Ovary (tissue), 9 donors: Measurements from ENCODE around the gene GRK4. TPM values are rescaled to one million over a fixed set of nuclear protein-coding genes. Genes with fewer than 3 reads are reported as not detected.

Experiments
- DNase-seq, 5 donors: peaks; one replicate each; pipeline ENCODE4 v3.0.0-alpha.2; 2019 to 2020
- H3K27ac ChIP-seq, 2 donors: fragments of 200-600 bp; one replicate each; pipeline versions ENCODE4 v1.5.1 to v1.8.0; 2019 to 2022
- H3K27me3 ChIP-seq: fragments of 200-600 bp; one replicate; pipeline ENCODE4 v1.8.0; 2022
- H3K36me3 ChIP-seq: fragments of 200-600 bp; sonication (generic); one replicate; pipeline ENCODE4 v1.5.1; 2019
- H3K4me1 ChIP-seq: one replicate; pipeline ENCODE4 v1.8.1; 2013; ENCODE audit warnings: mild to moderate bottlenecking, moderate library complexity; ENCODE audit not compliant: insufficient read depth
- H3K4me3 ChIP-seq: fragments of 200-600 bp; sonication (generic); one replicate; pipeline ENCODE4 v1.5.1; 2017
- H3K9me3 ChIP-seq, 2 donors: fragments of 200-600 bp in 1 of 2; sonication (generic) in 1 of 2; one replicate each; pipeline versions ENCODE4 v1.5.1 to v1.8.1; 2013 to 2019; ENCODE audit warnings: mild to moderate bottlenecking in 1 of 2, moderate library complexity in 1 of 2
- CTCF ChIP-seq, 3 donors: fragments of 450-650 bp in 2 of 3; fragments of 200-600 bp in 1 of 3; IDR thresholded peaks; one replicate each; pipeline versions ENCODE4 v1.5.1 to v1.8.0; 2016 to 2022; ENCODE audit warnings: antibody characterized with exemption in 3 of 3, mild to moderate bottlenecking in 1 of 3
- EP300 ChIP-seq: sonication (generic); formaldehyde crosslinking; IDR thresholded peaks from one replicate; pipeline ENCODE4 v1.6.1; 2017; ENCODE audit warnings: antibody characterized with exemption
- POLR2A ChIP-seq: fragments of 450-650 bp; IDR thresholded peaks from one replicate; pipeline ENCODE4 v1.6.1; 2017; ENCODE audit warnings: antibody characterized with exemption, mild to moderate bottlenecking, moderate library complexity
- WGBS, 3 donors: extraction: QIAGEN DNeasy Blood & Tissue Kit in 1 of 3; methylation state at CpG; one replicate each; pipeline versions ENCODE4 v1.1.5 to v1.1.7; 2013 to 2017; 5-methylcytosine and 5-hydroxymethylcytosine counted together
- intact Hi-C, 4 donors: fragments of 100-400 bp; cut with DNase I; formaldehyde crosslinking; loops; one replicate each; pipeline versions ENCODE4 v1.11.0 to v1.15.1; 2022 to 2023
- polyA plus RNA-seq, 2 donors: library from polyadenylated mRNA; stranded (reverse); fragments of 200-250 nt in 1 of 2; fragments of 350-450 nt in 1 of 2; fragmentation: Illumina TruSeq in 1 of 2; extraction: RNeasy Lipid Tissue Mini Kit (QIAGEN cat#74804) in 1 of 2; gene quantifications; one replicate each; pipeline ENCODE4 v1.2.3, GENCODE V29; 2013 to 2014
- total RNA-seq, 7 donors: library from RNA; depleted of rRNA in 2 of 7; stranded (reverse); fragments of >200 nt in 2 of 7; fragmentation: NEBNext Ultra II Directional in 3 of 7; extraction: Animal tissue kit (Norgen Biotek cat#: 25700) in 3 of 7; gene quantifications; one replicate each; pipeline versions ENCODE4 v1.1.0 to v1.2.4, GENCODE V29; 2016 to 2023
- donor health status: DM: no; HTN: no; CAD: no; lungs with moderate emphysema.
- donor health status: DM: no; HTN: no; CAD: no.
- donor health status: Bipolar disorder and iron deficiency.
- donor health status: DM: yes; HTN: yes; CAD: no.
- donor health status: DM: no; HTN: no; CAD: no.
- donor health status: DM: yes; HTN: yes; CAD: no.

Gene GRK4
- total and polyA plus RNA-seq, 9 donors: 3.3 to 17.6 (median 6.9) TPM

- intact Hi-C loops: loop anchor here in 1 of 4 donors (5.0 kb wide), 1 partner anchor 1716 kb away; no protein-coding TSS in a partner anchor
- Histone ChIP-seq H3K36me3 (no peaks in the 10 kb centered on the region), H3K4me3 (no peak overlapping the region), H3K27ac (no peak overlapping the region), H3K4me1 (peaks cover 19% of the 10 kb centered on the region), H3K9me3 (no peaks in the 10 kb centered on the region), H3K27me3 (no peaks in the 10 kb centered on the region)
- DNase-seq: no peak
- 59 to 65% (median 64%) methylated on average over 8 of the region's 8 CpGs for WGBS, 3 donors
- TF ChIP-seq CTCF (IDR thresholded peaks at IDR 0.05): no peak
- no peak for TF ChIP-seq EP300
- TF ChIP-seq POLR2A: no peak
Measured at GRCh38 chr4:2961421-2961810, 2.0 kb upstream of the GRK4 start.

- Histone ChIP-seq H3K27ac (no peak overlapping the region), H3K4me3 (peak overlapping the region; percentile 100), H3K36me3 (no peaks in the 10 kb centered on the region), H3K9me3 (no peaks in the 10 kb centered on the region), H3K4me1 (peaks cover 19% of the 10 kb centered on the region), H3K27me3 (no peaks in the 10 kb centered on the region)
- intact Hi-C loops: loop anchor here in 1 of 4 donors (5.0 kb wide), 1 partner anchor 1715 kb away; no protein-coding TSS in a partner anchor
- 30 to 43% (median 32%) methylated on average over 14 of the region's 14 CpGs for WGBS, 3 donors
- TF ChIP-seq EP300: no peak
- TF ChIP-seq POLR2A: no peak
- no peak for TF ChIP-seq CTCF (IDR thresholded peaks at IDR 0.05)
- DNase-seq: no peak
Measured at GRCh38 chr4:2961811-2962441, 1.4 kb upstream of the GRK4 start.

GRCh38 chr4:2962614-2963174 is 677 bp upstream of the GRK4 start:
- intact Hi-C loops: loop anchor here in 1 of 4 donors (5.0 kb wide), 1 partner anchor 1715 kb away; no protein-coding TSS in a partner anchor
- 0 to 1% (median 0%) methylated on average over 36 to 40 of the region's 40 CpGs for WGBS, 3 donors
- H3K4me3 ChIP-seq: peak overlapping the region; percentile 100
- peak overlapping the region; percentile 4 to 68 for H3K27ac ChIP-seq
- TF ChIP-seq CTCF (IDR thresholded peaks at IDR 0.05) (no peak), POLR2A (no peak), EP300 (no peak)
- no peaks in the 10 kb centered on the region for H3K27me3 ChIP-seq
- no peaks in the 10 kb centered on the region for H3K9me3 ChIP-seq
- no peaks in the 10 kb centered on the region for H3K36me3 ChIP-seq
- H3K4me1 ChIP-seq: peaks cover 16% of the 10 kb centered on the region
- no peak for DNase-seq

- TF ChIP-seq POLR2A: no peak
- no peak for TF ChIP-seq CTCF (IDR thresholded peaks at IDR 0.05)
- no peak for TF ChIP-seq EP300
- H3K4me3 ChIP-seq: peak overlapping the region; percentile 100
- H3K27me3 ChIP-seq: no peaks in the 10 kb centered on the region
- H3K27ac ChIP-seq: peak overlapping the region in 1 of 2 donors; percentile 2
- no peaks in the 10 kb centered on the region for H3K36me3 ChIP-seq
- H3K9me3 ChIP-seq: no peaks in the 10 kb centered on the region
- intact Hi-C loops: loop anchor here in 1 of 4 donors (5.0 kb wide), 1 partner anchor 1713 kb away; no protein-coding TSS in a partner anchor
- peaks cover 9% of the 10 kb centered on the region for H3K4me1 ChIP-seq
- peak in 1 of 5 donors; percentile 51 for DNase-seq
- WGBS, 3 donors: 0 to 8% (median 0%) methylated on average over 5 to 38 of the region's 38 CpGs
Measured at GRCh38 chr4:2963966-2964471, 648 bp downstream of the GRK4 start.
